Hypothalamus (tissue), 51 donors: Measurements from ENCODE around the gene ZBTB18.

Experiments
- DNase-seq, 51 donors: peaks; one replicate each; lab custom pipeline; 2025; lab: John Stamatoyannopoulos, UW

The ZBTB18 gene

DNA sequence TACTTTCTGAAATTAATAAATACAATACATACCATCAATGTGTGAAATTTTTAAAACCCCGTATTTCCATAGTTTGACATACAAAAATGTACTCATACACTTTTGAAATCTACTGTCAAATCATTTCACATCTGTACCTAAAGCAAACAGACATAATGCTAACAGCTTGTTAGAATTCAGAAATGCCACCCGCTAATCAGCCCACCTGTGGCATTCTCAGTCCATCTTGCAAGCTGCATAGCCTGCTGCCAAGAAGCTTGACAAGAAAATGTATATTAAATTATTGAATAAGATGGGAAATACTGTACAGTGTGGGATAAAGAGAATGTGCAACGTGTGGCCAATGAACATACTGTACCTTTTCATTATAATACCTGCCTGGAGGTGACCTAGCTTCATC lies 55.1 kb downstream of the ZBTB18 start:
- no peak for DNase-seq
